ENCODE data around the gene DLG2. TPM values are rescaled to one million over a fixed set of nuclear protein-coding genes. Genes with fewer than 3 reads are reported as not detected.
"Not testable (repeated sequence)": the region's sequence is repeated elsewhere in the genome, so short reads cannot be mapped to it uniquely, and the experiment has no call there.

Gene DLG2
- polyA plus RNA-seq, 4 donors, result 12.8 to 14.2 (median 13.7) TPM

GRCh38 chr11:83813296-83813695 lies 1813.8 kb downstream of the DLG2 start:
- DNase-seq (ENCODE audit: low read depth in 4 of 4, low spot score in 3 of 4), result no peak

- DNase-seq (ENCODE audit: low read depth in 4 of 4, low spot score in 3 of 4), result no peak
These were observed 1817.9 kb downstream of the DLG2 start for GRCh38 chr11:83809274-83809673.

GRCh38 chr11:83801799-83802198 lies 1825.3 kb downstream of the DLG2 start:
- DNase-seq (ENCODE audit: low read depth in 4 of 4, low spot score in 3 of 4), result no peak

- DNase-seq (ENCODE audit: low read depth in 4 of 4, low spot score in 3 of 4), result no peak
These were observed 1833.8 kb downstream of the DLG2 start for GRCh38 chr11:83793310-83793709.

- DNase-seq (ENCODE audit: low read depth in 4 of 4, low spot score in 3 of 4), result no peak
These were observed 1835.6 kb downstream of the DLG2 start for GRCh38 chr11:83791557-83791956.

- DNase-seq (ENCODE audit: low read depth in 4 of 4, low spot score in 3 of 4), result no peak
These were observed 1841.2 kb downstream of the DLG2 start for GRCh38 chr11:83785942-83786341.

- DNase-seq (ENCODE audit: low read depth in 4 of 4, low spot score in 3 of 4), result no peak
These were observed 1842.7 kb downstream of the DLG2 start for GRCh38 chr11:83784419-83784818.

GRCh38 chr11:83782329-83782728 lies 1844.8 kb downstream of the DLG2 start:
- no peak for DNase-seq (ENCODE audit: low read depth in 4 of 4, low spot score in 3 of 4)

- no peak for DNase-seq (ENCODE audit: low read depth in 4 of 4, low spot score in 3 of 4)
These were observed 1847.3 kb downstream of the DLG2 start for GRCh38 chr11:83779876-83780275.

GRCh38 chr11:83778596-83778995 lies 1848.5 kb downstream of the DLG2 start:
- no peak for DNase-seq (ENCODE audit: low read depth in 4 of 4, low spot score in 3 of 4)

GRCh38 chr11:83773950-83774880 lies 1852.9 kb downstream of the DLG2 start:
- DNase-seq (ENCODE audit: low read depth in 4 of 4, low spot score in 3 of 4), result no peak

- DNase-seq (ENCODE audit: low read depth in 4 of 4, low spot score in 3 of 4), result no peak
These were observed 1858.7 kb downstream of the DLG2 start for GRCh38 chr11:83768489-83768888.

GRCh38 chr11:83766932-83767331 lies 1860.2 kb downstream of the DLG2 start:
- DNase-seq (ENCODE audit: low read depth in 4 of 4, low spot score in 3 of 4), result no peak

- DNase-seq (ENCODE audit: low read depth in 4 of 4, low spot score in 3 of 4), result no peak
These were observed 1862.5 kb downstream of the DLG2 start for GRCh38 chr11:83764643-83765042.

- DNase-seq (ENCODE audit: low read depth in 4 of 4, low spot score in 3 of 4), result no peak
These were observed 1866.2 kb downstream of the DLG2 start for GRCh38 chr11:83760932-83761331.

- DNase-seq (ENCODE audit: low read depth in 4 of 4, low spot score in 3 of 4), result no peak
These were observed 1868.0 kb downstream of the DLG2 start for GRCh38 chr11:83759148-83759547.

- no peak for DNase-seq (ENCODE audit: low read depth in 4 of 4, low spot score in 3 of 4)
These were observed 1876.1 kb downstream of the DLG2 start for GRCh38 chr11:83751041-83751440.

GRCh38 chr11:83746921-83747585 lies 1880.1 kb downstream of the DLG2 start:
- no peak for DNase-seq (ENCODE audit: low read depth in 4 of 4, low spot score in 3 of 4)

- no peak for DNase-seq (ENCODE audit: low read depth in 4 of 4, low spot score in 3 of 4)
These were observed 1882.4 kb downstream of the DLG2 start for GRCh38 chr11:83744620-83745192.

GRCh38 chr11:83736684-83737083 lies 1890.5 kb downstream of the DLG2 start:
- no peak for DNase-seq (ENCODE audit: low read depth in 4 of 4, low spot score in 3 of 4)

GRCh38 chr11:83734120-83734519 lies 1893.0 kb downstream of the DLG2 start:
- DNase-seq (ENCODE audit: low read depth in 4 of 4, low spot score in 3 of 4), result no peak

- not testable (repeated sequence) for DNase-seq (ENCODE audit: low read depth in 4 of 4, low spot score in 3 of 4)
These were observed 1895.9 kb downstream of the DLG2 start for GRCh38 chr11:83731288-83731687.

All from right renal pelvis (tissue), 4 donors.